Measurements from ENCODE around the gene METTL2A. TPM values are rescaled to one million over a fixed set of nuclear protein-coding genes. Genes with fewer than 3 reads are reported as not detected.
"Not testable (repeated sequence)": the region's sequence is repeated elsewhere in the genome, so short reads cannot be mapped to it uniquely, and the experiment has no call there.

METTL2A gene
- total and polyA plus RNA-seq, 2 experiments from 2014 or later = 22.9 to 42.3 TPM

DNA sequence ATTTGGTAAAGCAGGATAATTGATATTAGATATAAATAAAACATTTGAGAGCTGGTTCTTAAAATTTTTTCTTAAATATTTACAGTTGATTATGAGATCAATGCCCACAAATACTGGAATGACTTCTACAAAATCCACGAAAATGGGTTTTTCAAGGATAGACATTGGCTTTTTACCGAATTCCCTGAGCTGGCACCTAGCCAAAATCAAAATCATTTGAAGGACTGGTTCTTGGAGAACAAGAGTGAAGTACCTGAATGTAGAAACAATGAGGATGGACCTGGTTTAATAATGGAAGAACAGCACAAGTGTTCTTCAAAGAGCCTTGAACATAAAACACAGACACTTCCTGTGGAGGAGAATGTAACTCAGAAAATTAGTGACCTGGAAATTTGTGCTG is 2.5 kb downstream of the METTL2A start:
- H3K27me3 ChIP-seq (ENCODE audit: insufficient read depth); H3K27me3 Mint-ChIP-seq (ENCODE audit: insufficient read depth, low read depth, poor library complexity); H3K4me3 Mint-ChIP-seq; H3K36me3 ChIP-seq (ENCODE audit: insufficient read depth); H3F3A ChIP-seq (replicated peaks; ENCODE audit: low read depth); H3K27ac ChIP-seq (ENCODE audit: low read depth); H3K4me1 ChIP-seq (ENCODE audit: insufficient read depth); ATAC-seq; H4K20me1 ChIP-seq (replicated peaks; ENCODE audit: insufficient read depth); H3K9me2 ChIP-seq (ENCODE audit: insufficient read depth); H2AFZ ChIP-seq; H3K4me3 ChIP-seq; DNase-seq (ENCODE audit: low spot score); H3K27ac Mint-ChIP-seq; H3K9me3 Mint-ChIP-seq; H3K4me2 ChIP-seq: not testable (repeated sequence)
- peaks cover 12% of the 10 kb centered on the region for H3K4me1 Mint-ChIP-seq
- peaks cover 27% of the 10 kb centered on the region for H3K79me2 ChIP-seq (replicated peaks; ENCODE audit: insufficient read depth)
- H3K36me3 Mint-ChIP-seq (ENCODE audit: low read depth) = peaks cover 41% of the 10 kb centered on the region

- H3K27me3 Mint-ChIP-seq (ENCODE audit: insufficient read depth, low read depth, poor library complexity); H3K4me3 Mint-ChIP-seq; H3K27ac Mint-ChIP-seq; H3K9me3 Mint-ChIP-seq; H3K4me3 ChIP-seq; H3K4me1 Mint-ChIP-seq; H3K36me3 ChIP-seq (ENCODE audit: insufficient read depth); ATAC-seq; H3K4me2 ChIP-seq; H2AFZ ChIP-seq; H3K9me2 ChIP-seq (ENCODE audit: insufficient read depth); H4K20me1 ChIP-seq (replicated peaks; ENCODE audit: insufficient read depth); H3K79me2 ChIP-seq (replicated peaks; ENCODE audit: insufficient read depth); H3K4me1 ChIP-seq (ENCODE audit: insufficient read depth); H3K27ac ChIP-seq (ENCODE audit: low read depth); H3K27me3 ChIP-seq (ENCODE audit: insufficient read depth); DNase-seq (ENCODE audit: low spot score); H3F3A ChIP-seq (replicated peaks; ENCODE audit: low read depth): not testable (repeated sequence)
- peaks cover 47% of the 10 kb centered on the region for H3K36me3 Mint-ChIP-seq (ENCODE audit: low read depth)
Observed at GRCh38 chr17:62435251-62435650, 11.6 kb downstream of the METTL2A start.

DNA sequence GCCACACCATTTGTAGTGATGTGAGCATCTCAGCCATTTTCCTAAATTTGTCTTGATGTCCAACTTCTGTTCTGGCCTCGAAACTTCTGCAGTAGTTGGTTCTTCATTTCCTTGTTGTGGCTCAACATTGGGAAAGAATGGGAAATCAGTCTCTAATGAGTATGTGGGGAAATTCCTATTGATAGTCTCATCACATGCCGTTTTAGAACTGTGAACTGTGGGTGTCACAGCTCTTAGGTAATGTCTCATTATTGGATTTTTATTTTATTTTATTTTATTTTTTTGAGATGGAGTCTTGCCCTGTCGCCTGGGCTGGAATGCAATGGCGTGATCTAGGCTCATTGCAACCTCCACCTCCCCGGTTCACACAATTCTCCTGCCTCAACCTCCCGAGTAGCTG is 17.5 kb downstream of the METTL2A start:
- H3K27me3 ChIP-seq (ENCODE audit: insufficient read depth); H2AFZ ChIP-seq; H3K9me2 ChIP-seq (ENCODE audit: insufficient read depth); H3K27me3 Mint-ChIP-seq (ENCODE audit: insufficient read depth, low read depth, poor library complexity); H3F3A ChIP-seq (replicated peaks; ENCODE audit: low read depth); H3K27ac Mint-ChIP-seq; ATAC-seq; H4K20me1 ChIP-seq (replicated peaks; ENCODE audit: insufficient read depth); DNase-seq (ENCODE audit: low spot score); H3K79me2 ChIP-seq (replicated peaks; ENCODE audit: insufficient read depth); H3K9me3 Mint-ChIP-seq; H3K4me1 Mint-ChIP-seq; H3K4me2 ChIP-seq; H3K4me1 ChIP-seq (ENCODE audit: insufficient read depth); H3K4me3 ChIP-seq; H3K4me3 Mint-ChIP-seq; H3K27ac ChIP-seq (ENCODE audit: low read depth): not testable (repeated sequence)
- H3K36me3 Mint-ChIP-seq (ENCODE audit: low read depth) = peaks cover 66% of the 10 kb centered on the region
- H3K36me3 ChIP-seq (ENCODE audit: insufficient read depth) = peaks cover 29% of the 10 kb centered on the region

DNA sequence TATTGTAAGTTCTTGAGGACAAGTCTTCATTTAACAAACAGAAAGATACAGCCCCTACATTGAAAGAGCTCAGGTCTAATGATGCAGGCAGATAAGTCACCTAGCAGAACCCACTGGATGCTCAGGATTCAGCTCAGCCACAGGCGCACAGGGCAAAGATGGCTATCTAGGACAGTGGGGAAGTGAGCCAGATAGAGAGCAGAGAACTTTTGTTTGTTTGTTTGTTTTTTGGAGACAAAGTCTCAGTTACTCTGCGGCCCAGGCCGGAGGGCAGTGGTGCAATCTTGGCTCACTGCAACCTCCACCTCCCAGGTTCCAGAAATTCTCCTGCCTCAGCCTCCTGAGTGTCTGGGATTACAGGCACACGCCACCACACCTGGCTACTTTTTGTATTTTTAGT is 20.4 kb downstream of the METTL2A start:
- H3K4me1 ChIP-seq (ENCODE audit: insufficient read depth) = no peaks in the 10 kb centered on the region
- H3K4me3 ChIP-seq = no peak overlapping the region
- Mint-ChIP-seq H3K4me3 (no peak overlapping the region), H3K4me1 (no peaks in the 10 kb centered on the region), H3K9me3 (no peaks in the 10 kb centered on the region), H3K27ac (no peak overlapping the region), H3K27me3 (ENCODE audit: insufficient read depth, low read depth, poor library complexity) (no peaks in the 10 kb centered on the region), H3K36me3 (ENCODE audit: low read depth) (peaks cover 76% of the 10 kb centered on the region)
- no peaks in the 10 kb centered on the region for H3K27me3 ChIP-seq (ENCODE audit: insufficient read depth)
- no peaks in the 10 kb centered on the region for H4K20me1 ChIP-seq (replicated peaks; ENCODE audit: insufficient read depth)
- no peaks in the 10 kb centered on the region for H3F3A ChIP-seq (replicated peaks; ENCODE audit: low read depth)
- H3K27ac ChIP-seq (ENCODE audit: low read depth) = no peak overlapping the region
- no peak overlapping the region for H3K4me2 ChIP-seq
- no peaks in the 10 kb centered on the region for H3K79me2 ChIP-seq (replicated peaks; ENCODE audit: insufficient read depth)
- DNase-seq (ENCODE audit: low spot score) (no peak), ATAC-seq (no peak)
- H3K36me3 ChIP-seq (ENCODE audit: insufficient read depth) = peaks cover 51% of the 10 kb centered on the region
- no peaks in the 10 kb centered on the region for H3K9me2 ChIP-seq (ENCODE audit: insufficient read depth)
- no peak overlapping the region for H2AFZ ChIP-seq
- TF ChIP-seq, protein P1, sequence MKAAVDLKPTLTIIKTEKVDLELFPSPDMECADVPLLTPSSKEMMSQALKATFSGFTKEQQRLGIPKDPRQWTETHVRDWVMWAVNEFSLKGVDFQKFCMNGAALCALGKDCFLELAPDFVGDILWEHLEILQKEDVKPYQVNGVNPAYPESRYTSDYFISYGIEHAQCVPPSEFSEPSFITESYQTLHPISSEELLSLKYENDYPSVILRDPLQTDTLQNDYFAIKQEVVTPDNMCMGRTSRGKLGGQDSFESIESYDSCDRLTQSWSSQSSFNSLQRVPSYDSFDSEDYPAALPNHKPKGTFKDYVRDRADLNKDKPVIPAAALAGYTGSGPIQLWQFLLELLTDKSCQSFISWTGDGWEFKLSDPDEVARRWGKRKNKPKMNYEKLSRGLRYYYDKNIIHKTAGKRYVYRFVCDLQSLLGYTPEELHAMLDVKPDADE (IDR thresholded peaks at IDR 0.05) = no peak
- TF ChIP-seq POLR2AphosphoS5 (IDR thresholded peaks at IDR 0.05; ENCODE audit: low read depth) (no peak), ZNF114 (CRISPR knock-in tag; IDR thresholded peaks at IDR 0.05) (no peak), EZH2phosphoT487 (IDR thresholded peaks at IDR 0.05; ENCODE audit: unreplicated experiment) (no peak), EZH2 (IDR thresholded peaks at IDR 0.05; ENCODE audit: low read depth, unreplicated experiment) (no peak), STAT1 (IDR thresholded peaks at IDR 0.05; ENCODE audit: unreplicated experiment) (no peak)

Measured in GM23338 (cell line).